ENCODE measurements around the gene STX3.

STX3 gene

GRCh38 chr11:59754859-59755700 lies at the start of gene STX3:
TSS of gene STX3 (plus strand) at chr11:59755376. CDS start at chr11:59755606, 230 bp downstream.
- peak within 1 kb of the TSS; percentile 85 for H3K27ac ChIP-seq
- no peak for TF ChIP-seq CTCF (conservative IDR thresholded peaks at IDR 0.05)

- no peak overlapping the region for H3K27ac ChIP-seq
- no peak for TF ChIP-seq CTCF (conservative IDR thresholded peaks at IDR 0.05)
Measured at GRCh38 chr11:59706518-59707285, 48.5 kb upstream of the STX3 start.

- H3K27ac ChIP-seq, result no peak overlapping the region
- no peak for TF ChIP-seq CTCF (conservative IDR thresholded peaks at IDR 0.05)
Measured at GRCh38 chr11:59707371-59707770, 47.8 kb upstream of the STX3 start.

DNA sequence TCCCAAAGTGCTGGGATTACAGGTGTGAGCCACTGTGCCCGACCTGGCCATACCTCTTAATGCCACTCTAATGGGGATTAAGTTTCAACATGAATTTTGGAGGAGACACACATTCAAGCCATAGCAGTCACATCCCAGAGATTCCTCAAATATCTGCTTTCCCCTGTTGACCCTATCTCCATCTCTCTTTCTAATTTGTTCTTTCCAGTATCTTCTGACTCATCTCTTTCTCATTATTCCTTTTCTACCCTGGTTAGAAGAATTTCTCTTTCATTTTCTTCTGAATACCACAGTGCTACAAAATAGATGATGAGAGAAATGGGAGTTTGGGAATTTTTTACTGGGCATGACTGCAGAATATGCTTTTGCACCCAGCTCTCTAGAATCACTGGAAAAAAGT lies 46.6 kb upstream of the STX3 start:
- TF ChIP-seq CTCF (conservative IDR thresholded peaks at IDR 0.05), result no peak
- no peak overlapping the region for H3K27ac ChIP-seq

DNA sequence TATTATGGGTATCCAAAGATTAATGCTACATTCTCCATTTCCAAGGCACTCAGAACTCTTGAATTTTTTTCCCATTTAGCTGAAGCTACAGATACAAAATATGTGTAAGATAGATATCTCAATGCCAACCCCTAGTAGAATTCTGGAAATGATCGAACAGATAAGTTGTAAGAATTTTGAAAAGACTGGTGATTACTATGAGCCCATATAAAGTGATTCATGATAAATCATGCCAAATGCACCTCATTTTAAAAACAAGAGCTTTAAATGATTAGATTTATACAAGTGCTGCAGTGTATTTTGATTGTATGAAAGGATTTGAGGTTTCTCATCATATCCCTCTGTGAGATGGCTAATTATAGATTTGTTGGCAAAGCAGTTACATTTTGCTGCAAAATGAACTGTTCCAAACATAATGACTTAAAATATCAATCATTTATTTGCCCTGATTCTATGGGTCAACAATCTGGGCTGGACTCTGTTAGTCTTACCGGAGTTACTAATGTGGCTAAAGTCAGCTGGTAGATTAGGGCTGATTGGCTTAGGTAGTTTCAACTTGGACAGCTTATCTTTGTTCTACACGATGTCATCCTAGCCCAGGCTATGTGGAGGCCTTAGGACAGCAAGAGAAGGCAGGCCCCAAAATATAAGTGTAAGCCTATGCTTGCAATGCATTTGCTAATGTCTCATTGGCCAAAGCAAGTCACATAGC lies 44.9 kb upstream of the STX3 start:
- TF ChIP-seq CTCF (conservative IDR thresholded peaks at IDR 0.05), result no peak
- no peak overlapping the region for H3K27ac ChIP-seq

GRCh38 chr11:59713745-59714144 lies 41.4 kb upstream of the STX3 start, which contains the start of gene OR10V1:
TSS of gene OR10V1 (minus strand) at chr11:59713845. CDS start at chr11:59713845, 0 bp downstream.
- TF ChIP-seq CTCF (conservative IDR thresholded peaks at IDR 0.05), result no peak
- no peak within 1 kb of the TSS for H3K27ac ChIP-seq

GRCh38 chr11:59716051-59716450 lies 39.1 kb upstream of the STX3 start:
- H3K27ac ChIP-seq, result no peak overlapping the region
- no peak for TF ChIP-seq CTCF (conservative IDR thresholded peaks at IDR 0.05)
